SJSA1 (cell line): ENCODE data around the gene RSL1D1. TPM values are rescaled to one million over a fixed set of nuclear protein-coding genes. Genes with fewer than 3 reads are reported as not detected.
A peak's percentile ranks its signal among the peaks of the same experiment; 100 is the strongest.

Experiments
- DNase-seq, 2 experiments: peaks; one replicate each; pipeline ENCODE4 v3.0.0-alpha.2; 2015 to 2020; ENCODE audit warnings: low spot score in 2 of 2, low read depth in 1 of 2
- H3K27ac ChIP-seq: fragments of 250-450 bp; sonication (Bioruptor Pico); 2 replicates; pipeline ENCODE4 v1.5.1; 2020; ENCODE audit warnings: mild to moderate bottlenecking, moderate library complexity
- H3K27me3 ChIP-seq: fragments of 250-450 bp; sonication (Bioruptor Pico); replicated peaks from 2 replicates; pipeline ENCODE4 v1.5.1; 2020; ENCODE audit warnings: mild to moderate bottlenecking, moderate library complexity
- H3K36me3 ChIP-seq: fragments of 250-450 bp; sonication (Bioruptor Pico); 2 replicates; pipeline ENCODE4 v1.5.1; 2020; ENCODE audit warnings: mild to moderate bottlenecking
- H3K4me1 ChIP-seq: fragments of 250-450 bp; sonication (Bioruptor Pico); replicated peaks from 2 replicates; pipeline ENCODE4 v1.6.1; 2021; ENCODE audit warnings: mild to moderate bottlenecking
- H3K4me3 ChIP-seq: fragments of 250-450 bp; sonication (Bioruptor Pico); 2 replicates; pipeline ENCODE4 v1.5.1; 2020; ENCODE audit warnings: mild to moderate bottlenecking
- H3K9me3 ChIP-seq: fragments of 250-450 bp; sonication (Bioruptor Pico); replicated peaks from 2 replicates; pipeline ENCODE4 v1.5.1; 2020; ENCODE audit warnings: mild to moderate bottlenecking
- total RNA-seq: library from RNA; depleted of rRNA; stranded (reverse); fragments of >200 nt; shearing (Covaris generic); gene quantifications from 2 replicates; pipeline ENCODE4 v1.2.3, GENCODE V29; 2014

RSL1D1 gene
- total RNA-seq, 1 experiment from 2014 or later = 204 TPM

DNA sequence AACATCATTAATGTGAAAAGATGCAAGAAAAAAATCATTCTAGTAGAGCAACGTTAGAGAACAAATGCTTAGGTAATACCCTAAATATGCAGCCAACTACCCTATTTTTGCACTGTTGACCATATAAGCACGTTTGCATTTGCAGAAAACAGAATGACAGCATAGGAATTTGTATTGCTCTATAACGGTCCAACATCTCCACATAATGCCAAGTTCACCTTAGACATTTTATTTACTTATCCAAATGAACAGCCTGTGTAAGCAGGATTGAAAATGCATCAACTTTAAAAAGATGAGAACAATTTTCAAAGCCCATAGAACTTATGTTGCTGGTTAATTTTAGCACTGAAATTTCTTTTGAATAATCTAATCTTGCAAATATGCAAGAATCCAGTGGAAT lies 19.1 kb upstream of the RSL1D1 start:
- H3K27ac ChIP-seq = no peak overlapping the region
- H3K27me3 ChIP-seq = no peaks in the 10 kb centered on the region
- H3K9me3 ChIP-seq = 0 out of 2 replicates have a peak, but pooled peaks cover 3% of the 10 kb centered on the region
- H3K36me3 ChIP-seq = peaks cover 53% of the 10 kb centered on the region
- no peak for DNase-seq
- H3K4me3 ChIP-seq = no peak overlapping the region
- H3K4me1 ChIP-seq = peaks cover 8% of the 10 kb centered on the region

DNA sequence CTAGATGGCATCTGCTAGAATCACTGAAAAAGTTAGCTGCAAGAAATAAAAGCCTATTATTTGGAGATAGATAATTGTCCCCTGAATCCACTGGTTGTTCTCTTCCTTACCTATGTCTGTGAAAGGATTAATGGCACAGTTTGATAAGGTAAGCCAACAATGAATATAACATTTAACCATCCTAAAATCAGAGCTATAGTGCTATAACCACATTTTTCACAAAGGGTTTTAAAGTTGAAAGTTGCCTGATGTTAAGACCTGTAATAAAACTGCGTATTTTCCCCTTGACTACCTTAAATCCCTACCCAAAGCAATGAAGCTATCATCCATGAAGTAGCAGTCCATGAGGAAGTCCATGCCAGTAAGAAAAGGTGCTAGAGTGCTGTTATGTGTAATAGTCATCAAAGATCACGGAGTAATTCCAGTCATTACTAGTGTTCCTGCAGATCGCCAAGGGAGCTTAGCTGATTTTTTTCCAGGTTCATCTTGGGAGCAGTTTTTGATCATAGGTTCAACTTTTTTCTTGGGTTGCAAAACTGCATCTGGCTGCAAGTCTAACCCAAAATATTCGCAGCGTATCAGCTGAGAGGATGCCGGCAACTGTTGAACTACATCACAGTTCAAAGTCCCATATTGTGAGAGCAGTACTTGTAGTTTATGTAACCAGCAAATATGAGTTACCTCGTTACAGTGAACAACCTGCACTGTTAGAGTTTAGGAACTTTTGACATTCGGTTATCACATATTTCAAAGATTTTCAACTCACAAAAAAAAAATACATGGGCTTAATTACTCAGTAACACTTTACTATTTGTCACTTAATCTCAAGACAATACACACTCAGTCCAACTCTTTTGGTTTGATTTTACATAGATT lies 18.2 kb upstream of the RSL1D1 start:
- H3K36me3 ChIP-seq = peaks cover 46% of the 10 kb centered on the region
- 0 out of 2 replicates have a peak, but pooled peaks cover 3% of the 10 kb centered on the region for H3K9me3 ChIP-seq
- no peak overlapping the region for H3K27ac ChIP-seq
- H3K27me3 ChIP-seq = no peaks in the 10 kb centered on the region
- H3K4me3 ChIP-seq = no peak overlapping the region
- DNase-seq = no peak
- H3K4me1 ChIP-seq = peaks cover 8% of the 10 kb centered on the region

DNA sequence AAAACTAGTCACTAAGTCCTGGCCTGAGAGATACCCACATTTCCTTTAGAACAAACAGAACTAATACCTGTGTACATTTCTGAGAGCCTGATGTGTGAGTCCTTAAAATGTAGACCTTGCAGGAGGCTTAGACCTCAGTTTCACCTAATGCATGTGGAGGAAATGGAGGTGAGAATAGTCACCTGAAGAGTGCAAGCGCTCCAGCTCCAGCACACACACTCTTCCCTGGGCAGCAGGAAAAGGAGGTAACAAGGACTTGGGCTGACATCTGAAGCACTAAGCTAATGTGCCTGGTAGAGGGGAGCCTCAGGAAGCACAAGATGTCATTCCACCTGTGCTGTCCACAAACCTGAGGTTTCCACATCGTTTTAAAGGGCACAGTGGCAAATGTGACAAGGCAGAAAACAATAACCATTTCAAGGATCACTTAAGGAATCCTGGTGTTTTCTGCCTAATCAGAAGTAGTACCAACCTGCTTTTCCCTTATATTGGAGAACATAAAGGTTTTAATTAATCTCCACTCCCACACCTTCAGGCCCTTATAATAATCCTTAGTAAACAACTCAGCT lies 17.2 kb upstream of the RSL1D1 start:
- no peak for DNase-seq
- peaks cover 8% of the 10 kb centered on the region for H3K4me1 ChIP-seq
- H3K9me3 ChIP-seq = 0 out of 2 replicates have a peak, but pooled peaks cover 3% of the 10 kb centered on the region
- H3K4me3 ChIP-seq = no peak overlapping the region
- H3K27me3 ChIP-seq = no peaks in the 10 kb centered on the region
- H3K27ac ChIP-seq = no peak overlapping the region
- H3K36me3 ChIP-seq = peaks cover 39% of the 10 kb centered on the region

DNA sequence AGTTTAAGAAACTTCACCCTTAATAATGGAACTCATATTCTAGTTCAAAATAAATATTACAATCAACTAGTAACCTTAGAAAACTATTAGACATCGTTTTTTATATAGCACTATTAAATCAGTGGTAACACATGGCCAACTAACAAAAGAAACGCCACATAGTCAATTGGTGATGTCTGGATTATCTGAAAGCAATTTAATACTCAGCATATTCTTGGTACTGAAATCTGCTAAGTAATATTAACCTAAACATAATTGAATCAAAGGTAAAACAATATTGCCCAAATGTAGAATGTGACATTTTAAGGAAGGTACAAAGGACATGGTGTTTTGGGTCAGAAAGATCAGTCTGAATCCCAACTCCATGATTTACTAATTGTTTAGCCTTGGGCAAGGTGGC lies 11.1 kb upstream of the RSL1D1 start:
- H3K9me3 ChIP-seq = 0 out of 2 replicates have a peak, but pooled peaks cover 3% of the 10 kb centered on the region
- no peak for DNase-seq
- H3K36me3 ChIP-seq = 0 out of 2 replicates have a peak, but pooled peaks cover under 1% of the 10 kb centered on the region
- H3K27ac ChIP-seq = no peak overlapping the region
- H3K4me3 ChIP-seq = no peak overlapping the region
- H3K4me1 ChIP-seq = peaks cover 5% of the 10 kb centered on the region
- H3K27me3 ChIP-seq = no peaks in the 10 kb centered on the region

DNA sequence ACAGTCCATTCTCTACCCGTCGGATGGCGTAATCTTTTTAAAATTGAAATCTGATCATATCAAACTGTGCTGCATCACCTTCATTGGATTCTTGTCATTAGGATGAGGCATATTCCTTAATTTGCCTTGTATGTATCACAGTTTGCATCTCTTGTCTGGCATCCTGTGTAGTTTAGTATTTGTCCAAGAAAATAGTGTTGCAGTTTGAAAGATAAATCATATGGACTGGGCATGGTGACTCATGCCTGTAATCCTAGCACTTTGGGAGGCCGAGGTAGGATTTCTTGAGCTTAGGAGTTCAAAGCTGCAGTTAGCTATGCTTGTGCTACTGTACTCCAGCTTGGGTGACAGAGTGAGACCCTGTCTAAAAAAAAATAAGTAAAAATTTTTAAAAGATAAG lies 5.8 kb upstream of the RSL1D1 start:
- no peaks in the 10 kb centered on the region for H3K27me3 ChIP-seq
- H3K9me3 ChIP-seq = no peaks in the 10 kb centered on the region
- no peak overlapping the region for H3K27ac ChIP-seq
- peaks cover 5% of the 10 kb centered on the region; the same call in 1 of the 2 replicates for H3K36me3 ChIP-seq
- peaks cover 6% of the 10 kb centered on the region for H3K4me1 ChIP-seq
- H3K4me3 ChIP-seq = no peak overlapping the region
- no peak for DNase-seq

DNA sequence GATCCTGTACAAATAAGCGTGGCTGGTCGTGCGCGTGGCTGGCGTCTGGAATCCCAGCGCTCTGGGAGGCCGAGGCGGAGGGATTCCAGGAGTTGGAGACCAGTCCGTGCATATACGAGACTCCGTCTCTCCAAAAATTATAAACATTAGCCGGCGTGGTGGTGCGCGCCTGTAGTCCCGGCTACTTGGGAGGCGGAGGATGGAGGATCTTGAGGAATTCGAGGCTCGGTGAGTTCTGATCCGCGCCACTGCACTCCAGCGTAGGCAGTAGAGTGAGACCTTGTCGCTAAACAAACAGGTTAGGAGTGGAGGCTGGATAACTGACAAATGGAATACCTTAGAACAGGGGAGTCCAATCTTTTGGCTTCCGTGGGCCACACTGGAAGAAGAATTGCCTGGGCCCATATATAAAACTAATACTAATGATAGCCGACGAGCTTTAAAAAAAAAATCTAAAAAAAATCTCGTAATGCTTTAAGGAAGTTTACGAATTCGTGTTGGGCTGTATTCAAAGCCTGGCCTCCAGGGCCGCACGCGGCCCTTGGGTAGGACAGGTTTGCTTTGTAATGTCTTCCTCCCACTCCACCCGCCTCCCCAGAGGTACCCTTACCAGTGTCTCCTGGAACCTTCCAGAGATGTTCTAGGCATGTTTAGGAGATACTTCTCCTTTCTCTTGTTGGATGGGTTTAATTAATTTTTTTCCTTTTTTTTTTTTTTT lies 909 bp upstream of the RSL1D1 start:
- no peaks in the 10 kb centered on the region for H3K27me3 ChIP-seq
- H3K4me3 ChIP-seq = peak overlapping the region; percentile 82
- H3K36me3 ChIP-seq = peaks cover 43% of the 10 kb centered on the region
- peaks cover 15% of the 10 kb centered on the region for H3K4me1 ChIP-seq
- H3K9me3 ChIP-seq = no peaks in the 10 kb centered on the region
- DNase-seq = peak in 1 of 2 experiments; percentile 49
- 0 out of 2 replicates have a peak overlapping the region, but pooled peaks have one; percentile 8 for H3K27ac ChIP-seq

DNA sequence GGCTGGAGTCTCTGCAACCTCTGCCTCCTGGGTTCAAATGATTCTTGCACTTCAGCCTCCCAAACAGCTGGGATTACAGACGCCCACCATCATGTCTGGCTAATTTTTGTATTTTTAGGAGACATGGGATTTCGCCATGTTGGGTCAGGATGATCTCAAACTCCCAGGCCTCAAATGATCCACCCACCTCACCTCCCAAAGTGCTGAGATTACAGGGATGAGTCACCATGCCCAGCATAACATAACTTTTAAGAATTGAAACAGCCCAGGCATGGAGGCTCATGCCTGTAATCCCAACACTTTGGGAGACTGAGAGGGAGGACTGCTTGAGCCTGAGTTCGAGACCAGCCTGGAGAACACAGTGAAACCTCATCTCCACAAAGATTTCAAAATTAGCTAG lies 2.5 kb downstream of the RSL1D1 start:
- Histone ChIP-seq H3K36me3 (peaks cover 70% of the 10 kb centered on the region), H3K4me3 (no peak overlapping the region), H3K4me1 (peaks cover 12% of the 10 kb centered on the region; the same call in 1 of the 2 replicates), H3K27me3 (no peaks in the 10 kb centered on the region), H3K27ac (no peak overlapping the region), H3K9me3 (no peaks in the 10 kb centered on the region)
- DNase-seq = no peak

DNA sequence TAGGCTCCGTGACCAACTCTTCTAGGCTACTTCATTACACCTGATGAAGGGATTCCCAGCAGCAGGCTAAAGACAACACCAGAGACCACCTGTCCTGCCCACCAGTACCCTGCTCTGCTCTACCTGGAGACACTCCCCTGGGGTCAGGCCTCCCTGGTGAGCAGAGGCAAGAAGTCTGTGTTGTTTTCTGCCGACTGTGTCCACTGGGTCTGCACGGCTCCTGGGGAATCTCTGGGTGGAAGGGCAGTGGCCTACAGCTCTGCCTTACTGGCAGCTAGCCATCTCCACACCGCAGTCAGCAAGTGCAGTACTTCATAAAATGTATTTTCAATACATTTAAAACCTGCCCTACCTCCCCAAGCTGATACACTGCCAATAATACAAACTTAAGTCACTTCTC lies 6.8 kb downstream of the RSL1D1 start:
- Histone ChIP-seq H3K36me3 (peaks cover 95% of the 10 kb centered on the region), H3K4me3 (no peak overlapping the region), H3K27ac (no peak overlapping the region), H3K4me1 (no peaks in the 10 kb centered on the region), H3K9me3 (no peaks in the 10 kb centered on the region), H3K27me3 (no peaks in the 10 kb centered on the region)
- no peak for DNase-seq

DNA sequence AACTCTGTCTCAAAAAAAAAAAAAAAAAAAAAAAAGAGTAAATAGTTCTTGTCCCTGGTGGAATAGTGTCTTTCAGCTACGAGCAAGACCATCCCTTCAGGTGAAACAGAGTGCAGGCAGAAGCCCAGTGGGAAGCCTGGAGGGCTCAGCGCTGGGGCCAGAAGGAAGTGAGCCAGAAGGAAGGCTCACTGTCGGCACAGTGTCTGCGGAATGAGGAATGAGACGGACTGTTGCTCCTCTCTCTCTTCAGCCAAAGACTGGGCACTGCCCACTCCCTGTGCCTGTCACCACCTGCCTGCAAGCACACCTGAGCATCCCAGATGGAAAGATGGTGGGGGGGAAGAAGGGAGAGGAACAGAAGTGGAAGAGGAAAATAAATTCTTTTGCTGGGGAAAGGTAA lies 7.5 kb downstream of the RSL1D1 start:
- no peak for DNase-seq
- Histone ChIP-seq H3K27me3 (no peaks in the 10 kb centered on the region), H3K27ac (no peak overlapping the region), H3K4me3 (no peak overlapping the region), H3K4me1 (no peaks in the 10 kb centered on the region), H3K9me3 (no peaks in the 10 kb centered on the region), H3K36me3 (peaks cover 92% of the 10 kb centered on the region)

DNA sequence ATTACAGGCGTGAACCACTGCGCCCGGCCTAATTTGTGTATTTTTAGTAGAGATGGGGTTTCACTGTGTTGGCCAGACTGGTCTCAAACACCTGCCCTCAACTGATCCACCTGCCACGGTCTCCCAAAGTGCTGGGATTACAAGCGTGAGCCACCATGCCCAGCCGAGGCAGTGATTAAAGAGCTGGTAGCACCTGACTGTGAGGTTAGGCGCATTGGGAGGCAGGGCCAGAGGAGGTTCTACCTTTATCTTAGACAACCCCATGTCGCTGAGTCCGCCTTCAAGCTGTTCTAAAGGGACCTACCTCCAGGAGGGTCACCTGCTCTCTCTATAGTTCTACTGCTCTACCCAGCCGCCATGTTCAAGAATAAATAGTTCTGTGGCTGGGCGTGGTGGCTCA lies 8.1 kb downstream of the RSL1D1 start:
- no peak for DNase-seq
- Histone ChIP-seq H3K27me3 (no peaks in the 10 kb centered on the region), H3K9me3 (no peaks in the 10 kb centered on the region), H3K27ac (no peak overlapping the region), H3K4me1 (no peaks in the 10 kb centered on the region), H3K36me3 (peaks cover 92% of the 10 kb centered on the region), H3K4me3 (no peak overlapping the region)

DNA sequence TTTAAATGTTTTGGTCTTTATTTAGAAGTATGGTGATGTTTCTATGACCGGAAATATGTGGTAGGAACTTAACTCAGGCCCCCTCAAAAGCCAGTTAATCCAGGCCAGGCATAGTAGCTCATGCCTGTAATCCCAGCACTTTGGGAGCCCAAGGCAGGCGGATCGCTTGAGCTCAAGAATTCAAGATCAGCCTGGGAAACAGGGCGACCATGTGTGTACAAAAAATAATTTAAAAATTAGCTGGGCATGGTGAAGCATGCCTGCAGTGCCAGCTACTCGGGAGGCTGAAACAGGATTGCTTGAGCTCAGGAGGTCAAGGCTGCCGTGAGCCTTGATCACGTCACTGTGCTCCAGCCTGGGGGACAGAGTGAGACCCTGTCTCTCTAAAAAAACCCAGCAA lies 10.3 kb downstream of the RSL1D1 start:
- Histone ChIP-seq H3K36me3 (peaks cover 94% of the 10 kb centered on the region), H3K27ac (no peak overlapping the region), H3K4me1 (peaks cover 14% of the 10 kb centered on the region), H3K27me3 (no peaks in the 10 kb centered on the region), H3K4me3 (no peak overlapping the region), H3K9me3 (no peaks in the 10 kb centered on the region)
- DNase-seq = no peak

DNA sequence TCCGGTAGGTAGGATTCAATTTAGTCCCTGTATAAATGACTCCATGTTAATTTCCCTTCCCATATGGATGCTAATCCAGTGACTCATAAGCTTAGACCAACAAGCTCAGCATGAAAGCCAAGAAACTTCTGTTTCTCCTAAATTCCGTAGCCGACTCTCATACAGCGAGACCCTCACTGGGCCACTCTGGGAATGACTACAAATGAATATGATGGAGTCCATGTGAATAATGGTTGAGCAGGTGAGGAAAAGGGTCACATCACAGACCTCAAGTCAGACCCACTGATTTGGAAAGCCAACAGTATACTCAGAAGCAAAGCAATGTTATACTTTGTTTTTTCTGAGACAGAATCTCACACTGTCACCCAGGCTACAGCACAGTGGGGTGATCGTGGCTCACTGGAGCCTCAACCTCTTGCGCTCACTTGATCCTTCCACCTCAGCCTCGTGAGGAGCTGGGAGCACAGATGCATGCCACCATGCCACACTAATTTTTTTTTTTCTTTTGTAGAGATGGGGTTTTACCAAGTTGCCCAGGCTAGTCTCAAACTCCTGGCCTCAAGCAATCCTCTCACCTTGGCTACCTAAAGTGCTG lies 14.6 kb downstream of the RSL1D1 start:
- H3K4me1 ChIP-seq = peaks cover 16% of the 10 kb centered on the region
- peaks cover 57% of the 10 kb centered on the region for H3K36me3 ChIP-seq
- H3K27me3 ChIP-seq = no peaks in the 10 kb centered on the region
- no peaks in the 10 kb centered on the region for H3K9me3 ChIP-seq
- peak overlapping the region; percentile 26; the same call in 1 of the 2 replicates for H3K27ac ChIP-seq
- DNase-seq = peak in 1 of 2 experiments; percentile 41
- no peak overlapping the region for H3K4me3 ChIP-seq

DNA sequence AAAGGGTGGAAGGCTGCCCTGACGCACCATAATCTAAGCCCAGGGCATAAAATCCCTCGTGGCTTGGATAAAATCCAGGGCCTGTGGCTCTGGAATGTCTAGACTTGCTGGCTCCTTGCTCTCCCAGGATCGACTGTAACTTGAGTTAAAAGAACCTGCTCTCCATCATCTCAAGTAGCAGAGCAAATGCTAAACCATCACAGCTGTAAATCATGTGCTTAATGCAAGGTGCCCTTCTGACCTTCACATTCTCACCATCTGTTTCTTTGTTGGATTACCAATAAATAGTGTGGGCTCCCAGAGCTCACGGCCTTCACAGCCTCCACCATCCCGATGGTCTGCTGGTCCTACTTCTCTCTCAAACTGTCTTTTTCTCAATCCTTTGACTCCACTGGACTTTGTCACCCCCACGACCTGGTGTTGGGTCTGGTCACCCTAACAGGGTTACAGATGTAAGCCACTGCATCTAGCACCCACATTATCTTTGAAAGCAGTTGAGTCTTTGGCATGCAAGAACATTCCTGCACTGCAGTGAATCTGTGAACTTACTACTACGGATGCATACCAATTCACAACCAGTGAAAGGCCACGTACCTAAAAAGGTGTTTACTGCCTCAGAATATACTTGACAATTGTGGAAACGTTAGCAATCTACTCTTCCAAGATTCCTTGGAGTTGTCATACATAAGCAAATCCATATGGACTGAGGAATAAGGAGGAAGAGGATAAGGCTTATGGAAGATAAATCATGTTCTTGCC lies 15.3 kb downstream of the RSL1D1 start:
- no peaks in the 10 kb centered on the region for H3K9me3 ChIP-seq
- no peak overlapping the region for H3K27ac ChIP-seq

More for the DNA sequence above, 15.3 kb downstream of the RSL1D1 start:
- no peaks in the 10 kb centered on the region for H3K27me3 ChIP-seq
- peaks cover 16% of the 10 kb centered on the region for H3K4me1 ChIP-seq
- no peak for DNase-seq
- peaks cover 50% of the 10 kb centered on the region for H3K36me3 ChIP-seq
- no peak overlapping the region for H3K4me3 ChIP-seq
